22Rv1 (cell line): ENCODE data around the gene PPP6R3.

Experiments
- CTCF ChIP-seq: fragments of 450-650 bp; IDR thresholded peaks from 2 replicates; pipeline ENCODE4 v1.5.1; 2017; ENCODE audit warnings: mild to moderate bottlenecking
- ZFX ChIP-seq: fragments of 450-650 bp; IDR thresholded peaks from 2 replicates; pipeline ENCODE4 v1.6.1; 2017; ENCODE audit warnings: antibody characterized with exemption, borderline replicate concordance

GRCh38 chr11:68527585-68527984 is 67.0 kb downstream of the PPP6R3 start:
- no peak for TF ChIP-seq CTCF
- no peak for TF ChIP-seq ZFX
